AG20443 (cell line): Measurements from ENCODE around the gene FLVCR2.
A peak's percentile ranks its signal among the peaks of the same experiment; 100 is the strongest.
"Not testable (repeated sequence)": the region's sequence is repeated elsewhere in the genome, so short reads cannot be mapped to it uniquely, and the experiment has no call there.

Source experiments
- DNase-seq: peaks from one replicate; pipeline ENCODE4 v3.0.0; 2012; ENCODE audit warnings: low spot score, mixed read lengths

FLVCR2 gene

GRCh38 chr14:75667099-75667765 lies 88.8 kb downstream of the FLVCR2 start:
- DNase-seq, result no peak

DNA sequence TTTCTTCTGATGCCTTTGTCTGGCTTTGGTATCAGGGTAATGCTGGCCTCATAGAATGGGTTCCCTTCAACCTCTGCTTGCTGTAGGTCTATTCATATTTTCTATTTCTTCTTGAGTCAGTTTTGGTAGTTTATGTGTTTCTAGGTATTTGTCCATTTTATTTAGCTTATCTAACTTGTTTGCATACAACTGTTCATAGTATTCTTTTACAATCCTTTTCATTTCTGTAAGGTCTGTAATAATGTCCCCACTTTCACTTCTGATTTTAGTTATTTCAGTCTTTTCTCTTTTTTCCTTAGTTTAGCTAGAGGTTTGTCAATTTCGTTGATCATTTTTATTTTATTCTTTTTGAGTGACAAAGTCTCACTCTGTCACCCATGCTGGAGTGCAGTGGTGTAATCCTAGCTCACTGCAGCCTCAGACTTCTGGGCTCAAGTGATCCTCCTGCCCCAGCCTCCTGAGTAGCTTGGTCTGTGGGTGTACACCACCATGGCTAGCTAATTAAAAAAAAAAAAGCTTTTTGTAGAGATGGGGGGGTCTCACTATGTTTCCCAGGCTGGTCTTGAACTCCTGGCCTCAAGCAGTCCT lies 94.3 kb downstream of the FLVCR2 start:
- no peak for DNase-seq

GRCh38 chr14:75673345-75674035 lies 95.1 kb downstream of the FLVCR2 start:
- DNase-seq, result no peak

- no peak for DNase-seq
Observed at GRCh38 chr14:75675265-75675960, 97.0 kb downstream of the FLVCR2 start.

- DNase-seq, result no peak
Observed at GRCh38 chr14:75685910-75686309, 107.5 kb downstream of the FLVCR2 start.

DNA sequence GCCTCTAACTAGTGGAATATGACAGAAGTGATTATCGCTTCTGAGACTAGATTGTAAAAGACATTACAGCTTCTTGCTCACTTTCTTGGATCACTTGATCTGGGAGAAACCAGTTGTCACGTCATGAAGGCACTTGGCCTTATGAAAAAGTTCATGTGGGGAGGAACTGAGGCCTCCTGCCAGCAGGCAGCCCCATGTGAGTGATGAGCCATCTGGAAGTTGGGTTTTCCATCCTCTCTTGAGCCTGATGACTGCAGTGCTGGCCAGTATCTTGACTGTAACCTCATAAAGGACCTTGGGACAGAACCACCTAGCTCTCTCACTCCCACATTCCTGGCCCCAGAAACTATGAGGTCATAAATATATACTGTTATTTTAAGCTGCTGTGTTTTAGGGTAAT lies 110.6 kb downstream of the FLVCR2 start:
- DNase-seq, result peak; percentile 69

GRCh38 chr14:75690010-75690409 lies 111.6 kb downstream of the FLVCR2 start:
- DNase-seq, result no peak

DNA sequence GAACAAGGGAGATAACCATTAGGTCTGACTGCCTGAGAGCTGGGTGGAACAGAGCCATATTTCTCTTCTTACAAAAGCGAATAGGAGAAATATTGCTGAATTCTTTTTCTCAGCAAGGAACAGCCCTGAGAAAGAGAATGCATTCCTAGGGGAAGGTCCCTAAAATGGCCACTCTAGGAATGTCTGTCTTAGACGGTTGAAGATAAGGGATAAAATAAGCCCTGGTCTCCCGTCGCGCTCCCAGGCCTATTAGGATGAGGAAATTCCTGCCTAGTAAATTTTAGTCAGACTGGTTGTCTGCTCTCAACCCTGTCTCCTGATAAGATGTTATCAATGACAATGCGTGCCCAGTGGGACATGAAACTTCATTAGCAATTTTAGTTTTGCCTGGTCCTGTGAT lies 116.6 kb downstream of the FLVCR2 start:
- not testable (repeated sequence) for DNase-seq

- no peak for DNase-seq
Observed at GRCh38 chr14:75697386-75697785, 119.0 kb downstream of the FLVCR2 start.
